Panc1 (cell line): ENCODE data around the gene CSH1.

ENCODE experiments used
- POLR2AphosphoS5 ChIP-seq: IDR thresholded peaks from 2 replicates; pipeline ENCODE4 v1.6.1; 2012; ENCODE audit warnings: mild to moderate bottlenecking, low read depth, low read length, moderate library complexity
- REST ChIP-seq, 2 experiments: IDR thresholded peaks; 2 replicates each; pipeline ENCODE4 v1.6.1; 2011 to 2012; ENCODE audit warnings: low read depth in 2 of 2, control low read depth in 1 of 2, low read length in 1 of 2, mild to moderate bottlenecking in 1 of 2, moderate library complexity in 1 of 2; ENCODE audit not compliant: insufficient read depth in 1 of 2
- TCF7L2 ChIP-seq: IDR thresholded peaks from 2 replicates; pipeline ENCODE4 v1.6.1; 2011; ENCODE audit warnings: mild to moderate bottlenecking, low read depth, low read length, inconsistent platforms
- TF ChIP-seq, protein P1 (sequence below): fragments of 450-650 bp; IDR thresholded peaks from 2 replicates; pipeline ENCODE4 v1.5.1; 2017; ENCODE audit warnings: mild to moderate bottlenecking

- TF ChIP-seq, protein P1, sequence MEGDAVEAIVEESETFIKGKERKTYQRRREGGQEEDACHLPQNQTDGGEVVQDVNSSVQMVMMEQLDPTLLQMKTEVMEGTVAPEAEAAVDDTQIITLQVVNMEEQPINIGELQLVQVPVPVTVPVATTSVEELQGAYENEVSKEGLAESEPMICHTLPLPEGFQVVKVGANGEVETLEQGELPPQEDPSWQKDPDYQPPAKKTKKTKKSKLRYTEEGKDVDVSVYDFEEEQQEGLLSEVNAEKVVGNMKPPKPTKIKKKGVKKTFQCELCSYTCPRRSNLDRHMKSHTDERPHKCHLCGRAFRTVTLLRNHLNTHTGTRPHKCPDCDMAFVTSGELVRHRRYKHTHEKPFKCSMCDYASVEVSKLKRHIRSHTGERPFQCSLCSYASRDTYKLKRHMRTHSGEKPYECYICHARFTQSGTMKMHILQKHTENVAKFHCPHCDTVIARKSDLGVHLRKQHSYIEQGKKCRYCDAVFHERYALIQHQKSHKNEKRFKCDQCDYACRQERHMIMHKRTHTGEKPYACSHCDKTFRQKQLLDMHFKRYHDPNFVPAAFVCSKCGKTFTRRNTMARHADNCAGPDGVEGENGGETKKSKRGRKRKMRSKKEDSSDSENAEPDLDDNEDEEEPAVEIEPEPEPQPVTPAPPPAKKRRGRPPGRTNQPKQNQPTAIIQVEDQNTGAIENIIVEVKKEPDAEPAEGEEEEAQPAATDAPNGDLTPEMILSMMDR: no peak
- TF ChIP-seq TCF7L2 (no peak), POLR2AphosphoS5 (no peak), REST (IDR thresholded peaks at IDR 0.05; ENCODE audit: insufficient read depth in 1 of 2, low read depth in 2 of 2, low read length in 1 of 2) (no peak)
These were observed 49.5 kb upstream of the CSH1 start for GRCh38 chr17:63945784-63946439.
